HG03432 (cell line): ENCODE data around the gene LAMB3.
A peak's percentile ranks its signal among the peaks of the same experiment; 100 is the strongest.

Source experiments
- ATAC-seq: cut with Tn5 transposase; IDR thresholded peaks from one replicate; pipeline ENCODE4 v1.9.1; 2021; ENCODE audit warnings: mild to moderate bottlenecking, moderate library complexity; ENCODE audit not compliant: unreplicated experiment

LAMB3 gene

DNA sequence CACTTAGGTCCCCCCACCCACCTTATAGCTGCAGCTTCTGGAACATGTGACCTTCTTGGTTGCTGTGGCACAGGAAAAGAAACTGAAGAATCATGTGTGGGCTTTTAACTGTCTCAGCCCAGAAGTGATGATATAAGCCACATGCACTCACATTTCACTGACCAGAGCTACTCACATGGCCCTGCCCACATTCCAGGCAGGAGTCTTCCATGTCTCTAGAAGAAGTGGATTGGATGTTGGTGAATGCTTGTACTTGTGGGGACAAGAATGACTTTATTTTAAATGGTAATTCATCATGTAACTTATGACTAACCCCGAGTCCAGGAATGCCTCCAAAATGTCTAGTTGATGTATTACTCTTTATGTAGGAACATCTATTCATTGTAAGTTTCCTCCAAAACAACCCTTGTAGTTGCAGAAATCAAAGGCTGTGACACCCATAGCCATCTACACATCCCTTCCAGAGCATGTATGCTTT lies 84.5 kb downstream of the LAMB3 start:
- no peak for ATAC-seq

DNA sequence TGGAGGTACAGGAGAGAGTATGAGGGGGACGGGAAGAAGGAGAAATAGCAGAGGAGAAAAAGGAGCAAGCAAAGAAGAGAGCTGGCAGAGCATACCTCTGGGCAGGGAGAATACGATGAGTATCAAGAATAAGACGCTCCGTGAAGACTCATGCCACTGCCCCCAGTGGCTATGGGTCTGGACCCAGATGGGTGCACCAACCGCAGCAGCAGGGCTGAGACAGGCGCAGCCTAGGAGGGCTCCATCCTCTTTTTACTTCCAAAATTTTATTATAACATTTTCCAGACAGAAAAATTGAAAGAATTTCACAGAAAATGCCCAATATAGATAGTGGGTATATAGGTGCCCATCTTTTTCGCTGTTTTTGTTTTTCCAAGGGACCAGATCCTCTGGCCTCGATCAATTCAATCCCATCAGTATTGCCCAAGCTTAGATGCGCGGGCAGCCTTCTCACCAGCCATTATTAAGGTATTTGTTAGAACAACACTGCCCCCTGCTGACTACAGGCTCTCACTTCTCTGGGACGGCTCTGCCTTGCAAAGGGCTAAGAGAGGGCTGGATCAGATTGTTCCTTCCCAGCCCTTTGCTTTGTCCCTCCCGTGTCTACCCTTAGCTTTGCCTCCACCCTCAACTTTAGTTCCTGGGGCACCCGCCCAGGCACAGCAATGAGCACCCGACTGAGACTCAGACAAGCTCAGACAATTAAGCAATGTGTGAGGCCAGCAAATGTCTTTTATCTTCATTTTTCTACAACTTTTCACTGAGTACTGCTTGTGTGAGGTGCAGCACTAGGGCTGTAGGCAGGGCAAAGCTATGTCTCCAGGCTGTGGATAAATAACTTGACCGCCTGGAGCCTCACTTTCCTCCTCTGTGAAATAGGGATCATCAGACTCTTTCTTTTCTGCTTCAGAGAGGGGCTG lies 86.2 kb downstream of the LAMB3 start:
- ATAC-seq: peak; percentile 92
